Stimulated activated CD4-positive, alpha-beta T cell treated with anti-CD3 and anti-CD28 coated beads, Interleukin-4, amount 100 ng/mL, for 1 hour (primary cell): ENCODE results near the gene CFAP58.
"Not testable (repeated sequence)": the region's sequence is repeated elsewhere in the genome, so short reads cannot be mapped to it uniquely, and the experiment has no call there.

ENCODE experiments used
- DNase-seq: peaks from one replicate; pipeline ENCODE4 v3.0.0-alpha.2; 2020

Gene CFAP58

DNA sequence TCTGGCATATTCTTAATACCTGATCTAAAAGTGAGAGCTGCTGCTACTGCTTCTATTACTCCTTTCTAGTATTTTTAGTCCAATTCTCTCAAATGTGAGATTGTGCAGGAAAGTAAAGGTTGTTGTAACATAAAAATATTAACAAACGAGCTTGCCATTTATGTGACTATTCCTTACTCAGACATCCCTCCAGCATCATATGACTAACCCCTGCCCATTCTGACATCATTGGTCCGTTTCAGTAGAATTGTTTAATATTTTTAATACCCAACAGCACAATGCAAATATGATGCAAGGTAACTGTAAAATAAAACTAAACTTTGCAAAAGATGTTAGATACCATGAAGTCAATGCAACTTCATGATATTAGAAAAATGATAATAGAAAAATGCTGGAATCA lies 83.6 kb downstream of the CFAP58 start:
- DNase-seq, result no peak

DNA sequence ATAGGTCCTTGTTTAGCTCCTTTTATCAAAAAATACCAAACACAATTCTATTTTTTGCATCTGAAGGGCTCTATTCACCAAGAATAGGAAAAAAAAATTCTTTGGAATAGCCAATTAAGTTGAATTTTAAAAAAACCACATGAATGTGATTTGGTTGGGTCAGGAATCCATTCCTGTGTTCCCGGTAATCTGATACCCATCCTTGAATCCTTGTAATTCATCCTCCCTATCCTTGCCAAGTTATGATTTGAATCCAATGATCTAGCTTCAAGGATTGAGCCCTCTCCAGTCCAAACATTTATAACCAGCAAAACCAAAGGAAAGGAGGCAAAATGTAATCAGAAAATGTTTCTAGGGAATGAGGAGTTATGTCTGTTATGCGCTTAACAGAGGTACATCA lies 86.6 kb downstream of the CFAP58 start:
- no peak for DNase-seq

DNA sequence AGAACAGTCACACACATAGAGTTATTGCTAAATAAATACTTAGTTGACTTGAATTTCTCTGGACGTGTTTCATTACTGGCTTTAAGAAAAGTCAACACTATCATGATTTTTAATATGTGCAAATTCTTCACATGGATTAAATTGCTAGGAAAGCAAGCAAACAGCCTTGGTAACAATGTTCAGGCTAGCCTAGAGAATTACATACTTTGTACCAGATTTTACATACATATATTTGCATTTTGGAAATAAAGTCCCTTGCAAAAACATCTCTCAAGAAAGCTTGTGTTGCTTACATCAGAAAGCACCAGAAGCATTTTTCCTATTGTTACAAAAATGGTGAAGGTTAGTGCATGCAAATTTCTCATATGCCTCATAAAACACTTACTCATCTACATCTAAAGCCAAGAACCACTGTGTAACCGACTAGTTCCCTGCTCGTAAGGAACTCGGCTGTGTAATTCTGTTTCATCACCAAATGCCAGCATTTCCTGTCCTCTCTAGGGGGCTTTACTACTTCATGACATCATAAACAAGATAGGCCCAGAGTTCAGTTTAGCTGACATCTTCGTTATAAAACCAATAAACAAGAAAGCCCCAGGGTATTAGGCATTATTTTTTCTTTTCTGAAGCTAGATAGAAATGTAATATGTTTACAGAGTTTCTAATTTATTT lies 87.8 kb downstream of the CFAP58 start:
- no peak for DNase-seq

DNA sequence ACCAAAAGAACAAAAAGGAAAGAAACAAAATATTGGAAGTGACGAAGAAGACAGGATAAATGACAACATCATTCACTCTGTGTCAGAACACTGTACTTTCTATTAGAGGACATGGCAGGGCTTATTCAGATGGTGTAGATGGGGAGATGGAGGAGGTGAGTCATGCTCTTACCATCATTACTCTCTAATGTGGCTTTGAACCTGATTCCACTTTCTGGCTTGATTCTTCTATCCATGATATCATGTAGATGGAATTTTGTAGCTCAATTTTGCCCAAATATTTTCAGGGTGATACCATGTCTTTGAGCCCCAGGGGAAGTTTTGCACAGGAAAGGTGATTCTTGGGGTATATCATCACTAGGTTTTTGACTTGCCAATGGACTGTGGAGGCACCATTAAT lies 91.7 kb downstream of the CFAP58 start:
- no peak for DNase-seq

DNA sequence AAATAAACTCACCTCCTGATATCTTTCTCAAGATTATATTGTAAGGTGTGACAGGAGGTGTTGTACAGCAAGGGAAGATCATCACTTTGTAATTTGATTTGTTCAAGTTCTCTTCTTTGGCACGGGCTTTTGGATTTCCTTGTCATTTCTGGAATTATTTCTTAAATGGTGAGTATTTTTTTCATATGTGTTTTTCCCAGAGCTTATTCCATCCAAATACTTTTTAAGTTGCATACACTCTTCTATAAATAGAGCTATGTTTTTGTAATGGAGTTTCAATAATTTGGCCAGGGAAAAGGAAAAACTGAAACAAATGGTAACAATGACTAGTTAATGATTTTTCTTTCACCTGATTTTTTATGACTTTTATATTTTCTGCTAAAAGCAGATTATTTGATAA lies 92.5 kb downstream of the CFAP58 start:
- DNase-seq, result no peak

DNA sequence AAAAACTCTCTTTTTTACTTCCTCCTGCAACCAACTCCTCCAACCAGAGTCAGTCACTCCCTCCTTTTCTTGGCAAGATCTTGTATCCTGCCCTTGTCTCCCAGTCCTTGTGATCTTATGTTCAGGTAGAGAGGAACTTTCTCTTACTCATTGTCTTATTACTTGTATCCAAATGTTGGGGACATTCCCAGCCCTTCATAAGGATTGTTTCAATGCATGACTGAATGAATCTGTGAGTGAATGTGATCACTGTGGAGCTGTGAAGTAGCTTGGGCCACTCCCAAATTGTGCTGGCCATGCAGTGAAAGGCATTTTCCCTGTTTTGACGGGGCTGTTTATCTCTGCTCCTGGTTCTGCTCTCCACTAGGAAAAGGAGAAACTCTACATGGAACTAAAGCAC lies 93.7 kb downstream of the CFAP58 start:
- DNase-seq, result no peak

DNA sequence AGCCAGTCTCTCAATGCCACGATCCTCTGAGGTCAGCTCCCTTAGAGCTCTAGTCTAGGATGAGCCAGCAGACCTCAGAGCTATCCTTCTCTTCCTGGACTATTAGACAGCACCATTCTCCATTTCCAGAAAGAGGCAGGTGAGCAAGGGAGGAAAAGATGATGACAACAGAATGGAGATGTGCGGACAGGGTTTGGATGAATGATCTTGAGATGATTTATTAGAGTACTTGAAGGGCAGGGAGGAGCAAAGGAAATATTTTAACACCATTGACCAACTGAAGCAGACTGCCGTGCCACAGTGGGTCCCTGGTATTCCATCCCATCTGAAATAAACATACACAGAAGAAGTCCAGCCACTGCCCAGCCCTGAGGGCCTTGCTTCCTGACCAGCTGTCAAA lies 94.3 kb downstream of the CFAP58 start:
- DNase-seq, result no peak

DNA sequence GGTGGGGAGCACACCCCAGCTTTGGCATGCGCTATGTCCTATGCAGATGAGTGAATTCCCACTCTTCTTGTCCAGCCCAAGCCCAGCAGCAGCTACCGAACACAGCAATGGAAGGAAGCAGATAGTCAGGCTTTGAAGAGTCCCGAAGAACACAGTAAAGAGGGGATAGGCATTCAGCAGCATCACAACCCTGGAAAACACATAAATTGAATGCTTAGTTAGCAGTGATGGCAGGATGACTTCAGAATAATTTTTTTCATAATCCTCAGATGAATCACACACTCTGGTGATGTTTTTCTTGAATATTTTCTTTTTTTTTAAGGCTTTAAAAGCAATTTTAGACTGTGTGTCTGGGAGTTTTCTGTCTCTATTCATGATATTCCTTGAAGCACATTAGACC lies 95.8 kb downstream of the CFAP58 start:
- DNase-seq, result no peak

DNA sequence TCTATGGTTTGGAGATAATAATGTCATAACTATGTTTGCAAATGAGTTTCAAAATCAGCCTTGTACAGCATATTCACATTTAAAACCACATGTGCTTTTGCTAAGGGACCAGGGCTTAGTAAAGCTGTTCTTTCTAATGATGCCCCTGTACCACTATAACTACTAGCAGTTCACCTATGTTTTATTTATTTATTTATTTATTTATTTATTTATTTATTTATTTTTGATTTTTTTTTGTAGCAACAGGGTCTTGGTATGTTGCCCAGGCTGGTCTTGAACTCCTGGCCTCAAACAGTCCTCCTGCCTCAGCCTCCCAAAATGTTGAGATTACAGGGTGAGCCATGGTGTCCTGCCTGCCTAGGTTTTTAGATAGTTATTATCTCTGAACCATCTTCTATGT lies 96.9 kb downstream of the CFAP58 start:
- no peak for DNase-seq

DNA sequence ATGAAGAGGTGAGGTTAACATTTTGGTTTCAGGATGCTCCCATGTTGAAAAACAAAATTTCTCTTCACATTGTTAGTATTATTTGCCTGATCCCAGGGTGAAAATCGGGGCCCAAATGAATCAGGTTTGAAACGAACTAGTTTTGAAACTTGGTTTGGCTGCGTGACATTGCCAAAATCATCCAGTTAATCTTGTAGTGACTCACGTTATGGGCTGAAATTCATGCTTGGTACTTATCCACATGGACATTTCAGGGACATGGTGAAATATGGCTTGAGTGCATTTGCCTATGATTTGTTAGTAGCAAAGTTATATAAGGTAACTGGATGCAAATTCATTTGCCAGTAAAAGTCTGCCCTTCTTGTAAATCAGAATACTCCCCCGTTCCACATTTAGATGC lies 97.3 kb downstream of the CFAP58 start:
- no peak for DNase-seq

DNA sequence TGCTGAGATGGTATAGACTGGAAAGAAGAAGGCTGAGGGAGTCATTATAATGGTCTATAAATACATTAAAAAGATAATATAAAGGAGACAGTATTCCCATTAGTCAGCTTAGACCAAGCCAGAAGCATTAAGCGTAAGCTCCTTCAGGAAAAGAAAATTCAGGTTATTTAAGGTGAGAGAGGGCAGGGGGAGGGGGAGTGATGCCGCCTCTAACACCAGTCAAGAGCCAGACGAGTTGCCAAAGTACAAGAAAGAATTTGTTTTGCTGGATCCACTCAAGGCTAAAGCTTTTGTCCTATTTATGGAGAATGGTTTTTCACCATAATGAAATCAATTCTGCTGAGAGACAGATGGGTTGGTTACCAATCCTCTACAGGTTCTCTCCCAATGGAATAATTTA lies 99.3 kb downstream of the CFAP58 start:
- no peak for DNase-seq

DNA sequence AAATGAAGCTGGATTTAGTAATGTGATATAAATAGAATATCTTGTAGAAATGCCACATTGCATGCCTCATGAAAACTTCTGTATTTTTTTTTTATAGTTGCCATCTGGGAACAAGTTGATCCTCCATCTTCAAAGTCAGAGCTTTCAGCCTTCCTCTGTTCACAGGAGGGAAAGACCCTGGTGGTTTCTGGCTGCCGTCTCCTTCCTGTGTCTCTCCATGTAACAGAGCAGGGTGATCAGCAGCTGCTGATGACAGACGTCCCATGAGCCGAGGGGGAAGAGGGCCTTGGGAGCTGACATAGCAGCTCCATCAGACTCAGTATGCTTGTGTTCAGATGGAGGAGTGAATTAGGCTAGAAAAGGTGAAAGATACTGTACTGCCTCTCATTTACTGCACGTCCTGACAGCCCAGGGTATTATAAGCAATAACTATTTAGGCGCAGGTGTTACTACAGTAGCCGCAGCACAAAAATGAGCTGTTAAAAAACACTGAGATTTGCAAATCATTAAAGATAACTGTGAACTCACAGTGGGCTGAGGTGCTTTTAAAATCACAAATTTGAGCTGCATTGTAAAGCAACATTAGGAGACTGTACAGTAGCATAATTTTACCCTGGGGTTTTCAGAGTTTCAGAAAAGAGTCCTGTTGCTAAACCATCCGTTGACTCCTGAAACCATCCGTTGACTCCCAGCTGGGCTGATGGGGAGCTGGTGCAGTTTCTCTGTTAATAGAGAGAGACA lies 103.3 kb downstream of the CFAP58 start:
- DNase-seq, result no peak

DNA sequence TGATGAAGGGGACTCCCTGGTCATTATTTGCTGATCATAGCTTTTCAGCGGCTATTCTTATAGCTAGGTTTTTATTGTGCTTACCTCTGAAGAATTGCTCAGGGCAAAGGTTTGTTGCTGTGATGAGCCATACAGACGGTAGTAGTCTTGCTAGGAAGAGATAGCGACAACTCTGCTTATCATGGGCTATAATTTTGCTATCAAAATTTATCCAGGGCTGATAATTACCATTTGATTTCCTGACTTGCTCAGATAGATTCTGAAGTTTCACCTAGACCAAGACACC lies 103.9 kb downstream of the CFAP58 start:
- DNase-seq, result no peak

DNA sequence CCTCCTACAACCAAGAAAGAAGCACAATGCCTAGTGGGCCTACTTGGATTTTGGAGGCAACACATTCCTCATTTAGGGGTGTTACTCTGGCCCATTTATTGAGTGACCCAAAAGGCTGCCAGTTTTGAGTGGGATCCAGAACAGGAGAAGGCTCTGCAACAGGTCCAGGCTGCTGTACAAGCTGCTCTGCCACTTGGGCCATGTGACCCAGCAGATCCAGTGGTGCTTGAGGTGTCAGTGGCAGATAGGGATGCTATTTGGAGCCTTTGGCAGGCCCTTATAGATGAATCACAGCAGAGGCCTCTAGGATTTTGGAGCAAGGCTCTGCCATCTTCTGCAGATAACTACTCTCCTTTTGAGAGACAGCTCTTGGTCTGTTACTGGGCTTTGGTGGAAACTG lies 111.9 kb downstream of the CFAP58 start:
- not testable (repeated sequence) for DNase-seq

DNA sequence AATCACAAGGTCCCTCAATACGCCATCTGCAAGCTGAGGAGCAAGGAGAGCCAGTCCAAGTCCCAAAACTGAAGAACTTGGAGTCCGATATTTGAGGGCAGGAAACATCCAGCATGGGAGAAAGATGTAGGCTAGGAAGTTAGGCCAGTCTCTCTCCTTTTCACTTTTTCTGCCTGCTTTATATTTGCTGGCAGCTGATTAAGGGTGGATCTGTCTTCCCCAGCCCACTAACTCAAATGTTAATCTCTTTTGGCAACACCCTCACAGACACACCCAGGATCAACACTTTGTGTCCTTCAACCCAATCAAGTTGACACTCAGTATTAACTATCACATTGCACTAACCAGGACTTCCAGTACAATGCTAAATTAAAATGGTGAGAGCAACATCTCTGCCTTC lies 115.2 kb downstream of the CFAP58 start:
- DNase-seq, result not testable (repeated sequence)

DNA sequence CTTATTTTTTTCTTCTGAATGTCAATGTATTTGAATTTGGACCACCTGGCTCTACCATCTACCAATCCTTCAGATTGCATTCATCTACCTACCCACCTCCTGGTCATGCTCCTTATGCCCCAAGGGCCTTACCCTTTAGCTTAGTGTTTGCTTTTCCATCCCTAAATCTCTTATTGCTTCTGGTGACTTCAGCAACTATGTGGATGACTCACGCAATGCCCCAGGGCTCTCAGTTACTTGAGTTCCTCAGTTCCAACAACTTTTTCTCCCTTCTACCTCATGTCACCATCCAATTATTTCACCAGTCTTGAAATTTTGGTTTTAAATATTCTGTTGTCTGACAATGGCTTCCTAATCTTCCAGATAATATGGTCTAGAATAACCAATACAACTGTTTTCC lies 118.9 kb downstream of the CFAP58 start:
- DNase-seq, result no peak

DNA sequence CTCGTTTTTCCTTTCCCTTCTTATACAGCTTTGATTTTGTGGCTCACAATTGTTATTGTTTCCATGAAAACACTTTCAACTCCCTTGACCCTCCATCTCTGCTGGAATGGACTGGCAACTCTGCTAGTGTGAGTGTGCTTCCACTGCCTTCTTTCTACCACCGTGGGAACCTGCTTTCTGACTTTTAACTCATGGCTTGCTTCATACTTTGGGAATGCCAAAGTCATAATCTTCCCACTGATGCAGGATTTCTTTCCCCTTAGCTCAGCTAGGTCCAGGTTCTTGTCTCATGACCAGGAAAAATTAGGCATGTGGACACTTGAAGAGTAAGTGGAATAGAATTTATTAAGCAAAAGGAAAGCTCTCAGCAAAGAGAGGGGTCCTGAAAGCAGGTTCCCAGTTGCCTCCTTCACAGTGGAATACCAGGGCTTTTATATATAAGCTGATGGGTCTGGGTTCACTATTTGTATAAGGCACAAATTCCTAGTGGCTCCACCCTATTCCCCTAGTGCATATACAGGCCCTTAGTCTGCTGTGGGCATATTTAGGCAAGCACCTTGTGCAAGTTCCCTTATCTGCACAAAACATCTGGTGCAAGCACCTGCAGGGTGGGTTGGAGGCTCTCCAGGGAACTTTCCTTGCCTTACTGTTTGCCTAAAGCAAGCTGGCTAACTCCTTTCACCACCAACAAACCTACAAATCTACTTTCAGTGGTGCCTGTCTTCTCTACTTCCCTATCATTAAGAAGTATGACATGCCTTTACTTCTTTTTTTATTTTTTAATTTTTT lies 119.5 kb downstream of the CFAP58 start:
- no peak for DNase-seq

DNA sequence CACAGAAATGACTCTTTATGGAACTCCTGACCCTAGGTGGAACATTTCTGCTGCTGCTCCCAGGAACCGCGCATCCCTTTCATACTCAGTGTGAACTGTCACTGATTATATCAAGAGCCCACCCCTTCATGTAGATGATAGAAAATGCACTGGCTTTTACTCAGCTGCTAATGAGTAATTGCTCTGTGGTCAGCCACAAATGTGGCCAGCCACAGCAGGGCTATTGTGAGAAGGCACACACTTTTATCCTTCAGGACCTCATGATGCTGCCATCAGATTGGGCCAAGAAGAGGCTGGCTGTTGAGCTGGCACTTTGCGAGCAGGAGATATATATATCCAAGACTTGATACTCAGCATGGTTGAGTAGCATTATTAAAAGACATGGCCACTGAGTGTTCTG lies 124.7 kb downstream of the CFAP58 start:
- DNase-seq, result no peak

DNA sequence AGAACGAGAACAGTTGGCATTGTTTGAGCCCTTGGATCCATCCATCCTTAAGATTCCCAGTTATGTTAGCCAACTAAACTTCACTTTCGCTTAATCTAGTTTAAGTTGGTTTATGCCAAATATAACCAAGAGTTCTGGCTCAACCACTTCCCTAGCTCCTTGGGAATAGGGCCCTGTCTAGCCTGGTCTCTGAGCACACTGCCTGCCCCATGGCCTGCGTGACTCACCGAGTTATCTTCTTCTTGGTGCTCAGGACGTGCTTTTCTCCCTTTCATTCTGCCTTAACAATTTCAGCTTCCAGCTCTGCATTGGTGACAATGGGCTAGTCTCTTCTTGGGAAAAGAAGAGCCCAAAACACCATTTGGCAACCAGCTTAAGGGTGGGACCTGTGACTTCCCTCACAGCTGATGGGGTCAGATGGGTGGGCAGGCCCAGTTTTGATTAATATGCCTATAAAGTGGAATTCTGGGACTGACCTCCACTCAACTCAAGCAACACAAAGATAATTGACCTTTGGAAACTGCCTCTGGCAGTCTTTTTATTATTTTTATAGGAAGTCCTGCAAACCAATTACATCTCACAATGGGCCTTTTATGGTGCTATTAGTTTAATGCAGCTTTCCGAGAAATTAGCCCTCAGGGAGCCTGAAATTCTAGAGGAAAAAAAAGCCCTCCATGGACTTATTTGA lies 126.4 kb downstream of the CFAP58 start:
- DNase-seq, result no peak

DNA sequence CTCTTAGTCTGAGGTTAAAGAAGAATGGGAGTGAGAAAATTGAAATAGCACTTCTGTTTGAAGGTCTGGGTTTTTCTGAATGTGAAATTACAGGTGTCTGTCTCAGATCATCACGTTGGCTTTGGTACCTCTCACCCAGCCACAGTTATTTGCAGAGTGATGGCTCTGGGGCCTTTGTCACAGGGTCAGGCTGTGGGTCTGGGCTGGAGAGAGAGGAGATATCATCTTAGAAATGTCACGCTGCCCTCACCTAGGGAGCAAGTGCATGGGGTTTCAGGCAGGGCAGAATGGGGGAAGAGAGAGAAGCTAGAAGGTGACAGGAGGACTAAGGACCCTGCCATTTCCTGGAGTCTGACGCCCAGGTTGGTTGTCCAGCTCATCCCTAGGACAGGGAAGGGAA lies 127.2 kb downstream of the CFAP58 start:
- no peak for DNase-seq

DNA sequence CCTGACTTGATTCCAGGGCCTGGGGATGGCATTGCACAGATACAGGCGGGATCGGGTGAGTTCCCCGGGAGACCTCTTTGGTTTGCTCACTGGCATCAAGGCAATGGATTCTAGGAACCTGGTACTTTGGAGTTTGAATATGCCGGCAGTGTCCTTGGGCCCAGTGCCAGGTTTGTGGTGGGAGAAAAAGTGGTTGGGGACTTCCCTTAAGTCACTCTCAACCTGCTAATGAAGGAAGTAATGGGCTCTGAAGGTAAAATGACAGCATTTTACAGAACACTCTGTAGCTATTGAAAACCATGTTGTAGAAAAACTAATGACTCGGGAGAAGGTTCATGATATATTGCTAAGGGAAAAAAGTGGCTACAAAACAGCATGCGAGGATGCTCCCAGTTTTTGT lies 129.9 kb downstream of the CFAP58 start:
- DNase-seq, result no peak

DNA sequence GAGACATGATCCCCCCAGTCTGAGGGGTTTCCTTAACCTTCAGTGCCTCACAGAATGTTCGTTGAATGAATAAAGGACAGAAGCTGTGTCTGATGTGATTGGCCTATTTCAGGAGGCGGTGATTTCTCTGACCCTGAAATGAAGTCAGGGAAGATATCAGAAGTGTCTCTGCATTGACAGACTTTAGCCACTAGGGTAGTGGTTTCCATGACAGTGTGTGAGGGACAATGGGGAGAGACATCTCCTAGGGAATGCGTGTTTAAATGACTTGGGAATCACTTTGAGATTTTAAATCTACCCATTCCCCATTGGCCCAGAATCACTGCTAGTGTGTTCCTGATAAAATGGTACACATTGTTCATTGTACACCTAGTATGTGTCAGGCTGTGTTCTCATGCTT lies 132.0 kb downstream of the CFAP58 start:
- DNase-seq, result no peak

DNA sequence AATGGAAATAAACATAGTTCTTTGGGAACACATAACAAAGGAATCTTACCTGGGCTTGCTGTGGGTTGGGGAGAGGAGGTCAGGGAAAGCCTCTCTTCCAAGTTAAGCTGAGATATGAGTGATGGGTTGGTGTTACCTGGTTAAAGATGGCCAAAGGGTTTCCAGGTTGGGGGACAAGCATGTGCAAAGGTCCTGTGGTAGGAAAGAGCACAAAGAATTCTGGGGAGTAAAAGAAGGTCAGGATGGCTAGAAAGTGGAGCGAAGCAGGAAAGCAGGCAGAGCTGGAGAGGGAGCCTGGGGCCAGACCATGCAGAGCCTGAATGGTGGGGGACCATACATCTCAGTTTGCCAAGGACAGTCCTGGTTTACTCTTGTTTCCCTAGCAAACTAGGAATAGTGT lies 133.2 kb downstream of the CFAP58 start:
- no peak for DNase-seq
